SK-N-SH (cell line): ENCODE measurements around the gene GUK1. TPM values are rescaled to one million over a fixed set of nuclear protein-coding genes. Genes with fewer than 3 reads are reported as not detected.

Source experiments
- CTCF ChIA-PET: fragments of 300-600, 350-600 bp; formaldehyde crosslinking; extraction: SDS; loops from one replicate; lab custom pipeline; 2021; lab: Yijun Ruan, JAX
- POLR2A ChIA-PET: fragments of 350-600 bp; sonication (Branson Sonifier 250); formaldehyde crosslinking; extraction: SDS; loops from one replicate; lab custom pipeline; 2020; ENCODE audit warnings: antibody characterized with exemption, inconsistent platforms; lab: Yijun Ruan, JAX
- DNase-seq: peaks from one replicate; pipeline ENCODE4 v3.0.0; 2012
- H2AFZ ChIP-seq: fragments of 200-600 bp; sonication (generic); 2 replicates; pipeline ENCODE4 v1.8.1; 2016; ENCODE audit warnings: antibody characterized with exemption, mild to moderate bottlenecking, low read depth
- H3F3A ChIP-seq: fragments of 200-600 bp; sonication (generic); replicated peaks from 2 replicates; pipeline ENCODE3; 2016; ENCODE audit warnings: antibody characterized with exemption, mild to moderate bottlenecking; ENCODE audit not compliant: insufficient read depth
- H3K27ac ChIP-seq, 2 experiments: fragments of 200-500 bp in 1 of 2; fragments of 200-600 bp in 1 of 2; sonication (Bioruptor generic) in 1 of 2; sonication (generic), shearing (Covaris generic) in 1 of 2; 2 replicates each; pipeline versions ENCODE4 v1.5.1 to v1.6.1; 2014 to 2016; ENCODE audit warnings: low read depth in 2 of 2, inconsistent platforms in 1 of 2, low read length in 1 of 2, mild to moderate bottlenecking in 1 of 2, mixed read lengths in 1 of 2
- H3K27me3 ChIP-seq: fragments of 200-600 bp; sonication (generic), shearing (Covaris generic); 2 replicates; pipeline ENCODE4 v1.6.1; 2016; ENCODE audit warnings: mixed run types; ENCODE audit not compliant: insufficient read depth
- H3K36me3 ChIP-seq, 2 experiments: fragments of 200-500 bp in 1 of 2; fragments of 200-600 bp in 1 of 2; sonication (Bioruptor generic) in 1 of 2; sonication (generic) in 1 of 2; replicated peaks in 1 of 2; 2 replicates each; pipeline versions ENCODE3 to v1.5.1; 2014 to 2016; ENCODE audit warnings: low read length in 1 of 2, mild to moderate bottlenecking in 1 of 2; ENCODE audit not compliant: insufficient read depth in 2 of 2, control insufficient read depth in 1 of 2
- H3K4me1 ChIP-seq, 2 experiments: fragments of 200-500 bp in 1 of 2; fragments of 200-600 bp in 1 of 2; sonication (Bioruptor generic) in 1 of 2; sonication (generic), shearing (Covaris generic) in 1 of 2; 2 replicates each; pipeline versions ENCODE4 v1.5.1 to v1.6.1; 2014 to 2016; ENCODE audit warnings: low read depth in 1 of 2, low read length in 1 of 2, mixed run types in 1 of 2; ENCODE audit not compliant: insufficient read depth in 2 of 2, control insufficient read depth in 1 of 2
- H3K4me2 ChIP-seq: fragments of 200-600 bp; sonication (generic), shearing (Covaris generic); 2 replicates; pipeline ENCODE4 v1.6.1; 2017; ENCODE audit warnings: mixed run types
- H3K4me3 ChIP-seq, 2 experiments: fragments of 200-500 bp in 1 of 2; fragments of 200-600 bp in 1 of 2; sonication (Bioruptor generic) in 1 of 2; sonication (generic), shearing (Covaris generic) in 1 of 2; 2 replicates each; pipeline versions ENCODE4 v1.5.1 to v1.8.1; 2014 to 2016; ENCODE audit warnings: low read depth in 2 of 2, inconsistent platforms in 1 of 2, low read length in 1 of 2, mild to moderate bottlenecking in 1 of 2, mixed read lengths in 1 of 2, moderate library complexity in 1 of 2
- H3K79me2 ChIP-seq: fragments of 200-600 bp; sonication (generic); 2 replicates; pipeline ENCODE4 v1.8.1; 2017; ENCODE audit warnings: mild to moderate bottlenecking; ENCODE audit not compliant: insufficient read depth
- H3K9ac ChIP-seq: fragments of 200-600 bp; sonication (generic); 2 replicates; pipeline ENCODE4 v1.6.1; 2017; ENCODE audit warnings: mixed run types
- H3K9me2 ChIP-seq: fragments of 200-600 bp; sonication (generic); 2 replicates; pipeline ENCODE4 v1.6.1; 2017; ENCODE audit warnings: mixed run types
- H3K9me3 ChIP-seq: fragments of 200-600 bp; sonication (generic); 2 replicates; pipeline ENCODE4 v1.6.1; 2017; ENCODE audit warnings: mixed run types, mild to moderate bottlenecking, moderate library complexity
- H4K20me1 ChIP-seq: fragments of 200-600 bp; sonication (generic); 2 replicates; pipeline ENCODE4 v1.6.1; 2017; ENCODE audit warnings: mild to moderate bottlenecking, mixed run types; ENCODE audit not compliant: insufficient read depth
- FOXJ3 ChIP-seq: sonication (generic); formaldehyde crosslinking; IDR thresholded peaks from 2 replicates; pipeline ENCODE4 v1.5.1; 2020; ENCODE audit warnings: mild to moderate bottlenecking, missing genetic modification reagents
- FOXM1 ChIP-seq: IDR thresholded peaks from 2 replicates; pipeline ENCODE4 v1.4.0; 2012; ENCODE audit warnings: low read depth, mild to moderate bottlenecking
- GABPA ChIP-seq: IDR thresholded peaks from 2 replicates; pipeline ENCODE4 v1.4.0; 2012; ENCODE audit warnings: low read depth, mild to moderate bottlenecking
- JUND ChIP-seq: IDR thresholded peaks from 2 replicates; pipeline ENCODE4 v1.4.0; 2012
- MEF2A ChIP-seq: IDR thresholded peaks from 2 replicates; pipeline ENCODE4 v1.4.0; 2012; ENCODE audit warnings: low read depth, borderline replicate concordance
- NRF1 ChIP-seq: IDR thresholded peaks from 2 replicates; pipeline ENCODE4 v1.6.1; 2012; ENCODE audit warnings: low read depth, mild to moderate bottlenecking, low read length
- RAD21 ChIP-seq: IDR thresholded peaks from 2 replicates; pipeline ENCODE4 v1.6.1; 2012; ENCODE audit warnings: mild to moderate bottlenecking, low read length
- RCOR1 ChIP-seq: fragments of 150-350 bp; IDR thresholded peaks from 2 replicates; pipeline ENCODE4 v1.6.1; 2017; ENCODE audit warnings: antibody characterized with exemption, low read length
- RXRA ChIP-seq: IDR thresholded peaks from 2 replicates; pipeline ENCODE4 v1.4.0; 2012; ENCODE audit warnings: low read depth, mild to moderate bottlenecking, borderline replicate concordance
- TAF1 ChIP-seq: IDR thresholded peaks from 2 replicates; pipeline ENCODE4 v1.6.1; 2012; ENCODE audit warnings: low read depth, mild to moderate bottlenecking, low read length, moderate library complexity, borderline replicate concordance
- WGBS: methylation state at CpG from one replicate; pipeline ENCODE4 v1.1.6; 2017; ENCODE audit warnings: low lambda C conversion rate; 5-methylcytosine and 5-hydroxymethylcytosine counted together
- polyA plus RNA-seq, 3 experiments: library from polyadenylated mRNA; depleted of rRNA; stranded (reverse); fragments of >200 nt; gene quantifications; 2 replicates each; pipeline ENCODE4 v1.2.3, GENCODE V29; 2012
- TF ChIP-seq, protein P1 (sequence below): IDR thresholded peaks from 2 replicates; pipeline ENCODE4 v1.4.0; 2012; ENCODE audit warnings: low read depth, borderline replicate concordance
- TF ChIP-seq, protein P2 (sequence below): fragments of 200-600 bp; sonication (generic); IDR thresholded peaks from 2 replicates; pipeline ENCODE4 v1.6.1; 2017; ENCODE audit warnings: antibody characterized with exemption, mild to moderate bottlenecking, moderate library complexity
- TF ChIP-seq, protein P3 (sequence below): fragments of 150-350 bp; IDR thresholded peaks from 2 replicates; pipeline ENCODE4 v1.6.1; 2016; ENCODE audit warnings: mild to moderate bottlenecking, low read depth, low read length
- TF ChIP-seq, protein P4 (sequence below): IDR thresholded peaks from 2 replicates; pipeline ENCODE4 v1.6.1; 2012; ENCODE audit warnings: mild to moderate bottlenecking, low read depth, low read length, moderate library complexity
- TF ChIP-seq, protein P5 (sequence below): IDR thresholded peaks from 2 replicates; pipeline ENCODE4 v1.4.0; 2012; ENCODE audit warnings: low read depth, borderline replicate concordance

Gene GUK1
- polyA plus RNA-seq, 1 of the 3 experiments (the other 2 are of a cell fraction), result 742 TPM

DNA sequence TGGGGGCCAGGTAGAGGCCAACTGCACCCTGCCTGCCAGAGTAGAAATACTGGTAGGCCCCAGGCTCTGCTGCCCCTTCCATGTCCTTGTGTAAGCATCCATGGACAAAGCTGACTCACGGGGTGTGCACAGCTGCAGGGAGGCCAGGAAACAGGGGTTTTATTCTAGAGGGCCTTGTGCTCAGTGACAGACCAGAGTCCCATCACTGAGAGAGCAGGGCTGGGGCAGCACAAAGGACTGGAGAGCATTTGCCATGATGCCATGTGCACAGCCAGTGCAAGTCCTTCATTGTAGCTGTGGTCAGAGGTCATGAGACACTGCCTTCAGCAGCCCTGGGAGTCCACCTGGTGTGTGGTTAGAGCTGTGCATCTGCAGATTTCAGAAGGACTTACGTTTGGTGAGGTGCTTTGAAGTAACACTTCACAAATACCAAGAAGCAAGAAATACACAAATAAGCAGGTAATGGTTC is 49.4 kb upstream of the GUK1 start:
- no peak for DNase-seq
- Histone ChIP-seq H2AFZ (no peak overlapping the region), H3K9me2 (no peaks in the 10 kb centered on the region), H3K27me3 (no peaks in the 10 kb centered on the region), H3K36me3 (peaks cover 30 to 42% of the 10 kb centered on the region in 2 experiments), H3K4me1 (peaks cover 5 to 29% of the 10 kb centered on the region in 2 experiments; a peak in 2 of 4 replicates), H4K20me1 (peaks cover 100% of the 10 kb centered on the region), H3K27ac (no peak overlapping the region), H3K4me3 (no peak overlapping the region), H3K4me2 (no peak overlapping the region), H3K9me3 (no peaks in the 10 kb centered on the region)
- ChIA-PET CTCF (interaction anchor here (1.2 kb wide), 1 partner anchor 9 kb away, joined by 4 read pairs; no protein-coding TSS in a partner anchor), POLR2A (no interaction called here)
- WGBS, result 72% methylated on average over 2 of the region's 2 CpGs
- TF ChIP-seq GABPA (no peak), RAD21 (no peak)
- TF ChIP-seq, protein P1, sequence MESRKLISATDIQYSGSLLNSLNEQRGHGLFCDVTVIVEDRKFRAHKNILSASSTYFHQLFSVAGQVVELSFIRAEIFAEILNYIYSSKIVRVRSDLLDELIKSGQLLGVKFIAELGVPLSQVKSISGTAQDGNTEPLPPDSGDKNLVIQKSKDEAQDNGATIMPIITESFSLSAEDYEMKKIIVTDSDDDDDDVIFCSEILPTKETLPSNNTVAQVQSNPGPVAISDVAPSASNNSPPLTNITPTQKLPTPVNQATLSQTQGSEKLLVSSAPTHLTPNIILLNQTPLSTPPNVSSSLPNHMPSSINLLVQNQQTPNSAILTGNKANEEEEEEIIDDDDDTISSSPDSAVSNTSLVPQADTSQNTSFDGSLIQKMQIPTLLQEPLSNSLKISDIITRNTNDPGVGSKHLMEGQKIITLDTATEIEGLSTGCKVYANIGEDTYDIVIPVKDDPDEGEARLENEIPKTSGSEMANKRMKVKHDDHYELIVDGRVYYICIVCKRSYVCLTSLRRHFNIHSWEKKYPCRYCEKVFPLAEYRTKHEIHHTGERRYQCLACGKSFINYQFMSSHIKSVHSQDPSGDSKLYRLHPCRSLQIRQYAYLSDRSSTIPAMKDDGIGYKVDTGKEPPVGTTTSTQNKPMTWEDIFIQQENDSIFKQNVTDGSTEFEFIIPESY, result no peak
- TF ChIP-seq, protein P2, sequence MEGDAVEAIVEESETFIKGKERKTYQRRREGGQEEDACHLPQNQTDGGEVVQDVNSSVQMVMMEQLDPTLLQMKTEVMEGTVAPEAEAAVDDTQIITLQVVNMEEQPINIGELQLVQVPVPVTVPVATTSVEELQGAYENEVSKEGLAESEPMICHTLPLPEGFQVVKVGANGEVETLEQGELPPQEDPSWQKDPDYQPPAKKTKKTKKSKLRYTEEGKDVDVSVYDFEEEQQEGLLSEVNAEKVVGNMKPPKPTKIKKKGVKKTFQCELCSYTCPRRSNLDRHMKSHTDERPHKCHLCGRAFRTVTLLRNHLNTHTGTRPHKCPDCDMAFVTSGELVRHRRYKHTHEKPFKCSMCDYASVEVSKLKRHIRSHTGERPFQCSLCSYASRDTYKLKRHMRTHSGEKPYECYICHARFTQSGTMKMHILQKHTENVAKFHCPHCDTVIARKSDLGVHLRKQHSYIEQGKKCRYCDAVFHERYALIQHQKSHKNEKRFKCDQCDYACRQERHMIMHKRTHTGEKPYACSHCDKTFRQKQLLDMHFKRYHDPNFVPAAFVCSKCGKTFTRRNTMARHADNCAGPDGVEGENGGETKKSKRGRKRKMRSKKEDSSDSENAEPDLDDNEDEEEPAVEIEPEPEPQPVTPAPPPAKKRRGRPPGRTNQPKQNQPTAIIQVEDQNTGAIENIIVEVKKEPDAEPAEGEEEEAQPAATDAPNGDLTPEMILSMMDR, result no peak
- TF ChIP-seq, all 33 proteins: peak for 0
- peaks cover 14% of the 10 kb centered on the region for H3F3A ChIP-seq
- peaks cover 100% of the 10 kb centered on the region for H3K79me2 ChIP-seq
- no peak overlapping the region for H3K9ac ChIP-seq

DNA sequence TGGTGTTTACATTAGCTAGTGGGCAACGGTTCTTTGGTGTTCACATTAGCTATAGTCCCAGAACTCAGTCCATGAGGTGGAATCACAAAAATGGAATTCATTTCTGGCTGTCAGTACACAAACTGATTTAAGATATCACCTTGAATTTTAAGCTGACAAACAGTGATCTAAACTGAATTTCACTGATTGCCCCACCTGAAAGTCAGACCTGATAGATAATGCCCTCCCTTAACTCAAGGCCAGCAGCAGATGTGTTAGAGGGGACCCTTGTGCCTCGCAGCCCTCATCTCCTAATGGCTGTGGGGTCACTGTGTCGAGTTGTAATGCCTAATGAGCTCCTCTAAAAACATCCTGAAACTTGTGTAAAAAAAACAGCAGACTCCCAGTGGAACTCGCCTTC is 49.0 kb upstream of the GUK1 start:
- Histone ChIP-seq H3K9ac (no peak overlapping the region), H3K27ac (no peak overlapping the region), H3K4me1 (peaks cover 5 to 26% of the 10 kb centered on the region in 2 experiments; a peak in 2 of 4 replicates), H3K79me2 (peaks cover 100% of the 10 kb centered on the region), H3K4me3 (no peak overlapping the region), H4K20me1 (peaks cover 100% of the 10 kb centered on the region), H2AFZ (no peak overlapping the region), H3K36me3 (peaks cover 34 to 42% of the 10 kb centered on the region in 2 experiments), H3K9me2 (no peaks in the 10 kb centered on the region), H3F3A (peaks cover 14% of the 10 kb centered on the region), H3K27me3 (no peaks in the 10 kb centered on the region), H3K4me2 (no peak overlapping the region), H3K9me3 (no peaks in the 10 kb centered on the region)
- DNase-seq, result no peak
- ChIA-PET CTCF (interaction anchor here (0.6 to 1.2 kb wide), 2 partner anchors 9 to 72 kb away, joined by 3 to 4 read pairs; no protein-coding TSS in a partner anchor), POLR2A (no interaction called here)
- whole genome bisulfite sequencing, result 72% methylated on average over 4 of the region's 4 CpGs
- TF ChIP-seq, protein P2, result no peak
- TF ChIP-seq JUND (no peak), RCOR1 (no peak), TAF1 (no peak), NRF1 (no peak), MEF2A (no peak), FOXM1 (no peak), FOXJ3 (CRISPR knock-in tag) (no peak), RXRA (no peak)
- TF ChIP-seq, protein P3, sequence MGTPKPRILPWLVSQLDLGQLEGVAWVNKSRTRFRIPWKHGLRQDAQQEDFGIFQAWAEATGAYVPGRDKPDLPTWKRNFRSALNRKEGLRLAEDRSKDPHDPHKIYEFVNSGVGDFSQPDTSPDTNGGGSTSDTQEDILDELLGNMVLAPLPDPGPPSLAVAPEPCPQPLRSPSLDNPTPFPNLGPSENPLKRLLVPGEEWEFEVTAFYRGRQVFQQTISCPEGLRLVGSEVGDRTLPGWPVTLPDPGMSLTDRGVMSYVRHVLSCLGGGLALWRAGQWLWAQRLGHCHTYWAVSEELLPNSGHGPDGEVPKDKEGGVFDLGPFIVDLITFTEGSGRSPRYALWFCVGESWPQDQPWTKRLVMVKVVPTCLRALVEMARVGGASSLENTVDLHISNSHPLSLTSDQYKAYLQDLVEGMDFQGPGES, result no peak
- TF ChIP-seq, protein P4, sequence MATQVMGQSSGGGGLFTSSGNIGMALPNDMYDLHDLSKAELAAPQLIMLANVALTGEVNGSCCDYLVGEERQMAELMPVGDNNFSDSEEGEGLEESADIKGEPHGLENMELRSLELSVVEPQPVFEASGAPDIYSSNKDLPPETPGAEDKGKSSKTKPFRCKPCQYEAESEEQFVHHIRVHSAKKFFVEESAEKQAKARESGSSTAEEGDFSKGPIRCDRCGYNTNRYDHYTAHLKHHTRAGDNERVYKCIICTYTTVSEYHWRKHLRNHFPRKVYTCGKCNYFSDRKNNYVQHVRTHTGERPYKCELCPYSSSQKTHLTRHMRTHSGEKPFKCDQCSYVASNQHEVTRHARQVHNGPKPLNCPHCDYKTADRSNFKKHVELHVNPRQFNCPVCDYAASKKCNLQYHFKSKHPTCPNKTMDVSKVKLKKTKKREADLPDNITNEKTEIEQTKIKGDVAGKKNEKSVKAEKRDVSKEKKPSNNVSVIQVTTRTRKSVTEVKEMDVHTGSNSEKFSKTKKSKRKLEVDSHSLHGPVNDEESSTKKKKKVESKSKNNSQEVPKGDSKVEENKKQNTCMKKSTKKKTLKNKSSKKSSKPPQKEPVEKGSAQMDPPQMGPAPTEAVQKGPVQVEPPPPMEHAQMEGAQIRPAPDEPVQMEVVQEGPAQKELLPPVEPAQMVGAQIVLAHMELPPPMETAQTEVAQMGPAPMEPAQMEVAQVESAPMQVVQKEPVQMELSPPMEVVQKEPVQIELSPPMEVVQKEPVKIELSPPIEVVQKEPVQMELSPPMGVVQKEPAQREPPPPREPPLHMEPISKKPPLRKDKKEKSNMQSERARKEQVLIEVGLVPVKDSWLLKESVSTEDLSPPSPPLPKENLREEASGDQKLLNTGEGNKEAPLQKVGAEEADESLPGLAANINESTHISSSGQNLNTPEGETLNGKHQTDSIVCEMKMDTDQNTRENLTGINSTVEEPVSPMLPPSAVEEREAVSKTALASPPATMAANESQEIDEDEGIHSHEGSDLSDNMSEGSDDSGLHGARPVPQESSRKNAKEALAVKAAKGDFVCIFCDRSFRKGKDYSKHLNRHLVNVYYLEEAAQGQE, result no peak
- TF ChIP-seq, protein P5, sequence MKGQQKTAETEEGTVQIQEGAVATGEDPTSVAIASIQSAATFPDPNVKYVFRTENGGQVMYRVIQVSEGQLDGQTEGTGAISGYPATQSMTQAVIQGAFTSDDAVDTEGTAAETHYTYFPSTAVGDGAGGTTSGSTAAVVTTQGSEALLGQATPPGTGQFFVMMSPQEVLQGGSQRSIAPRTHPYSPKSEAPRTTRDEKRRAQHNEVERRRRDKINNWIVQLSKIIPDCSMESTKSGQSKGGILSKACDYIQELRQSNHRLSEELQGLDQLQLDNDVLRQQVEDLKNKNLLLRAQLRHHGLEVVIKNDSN, result no peak
